HG03280 (cell line): Measurements from ENCODE around the gene INHBB.
"Not testable (repeated sequence)": the region's sequence is repeated elsewhere in the genome, so short reads cannot be mapped to it uniquely, and the experiment has no call there.

Source experiments
- ATAC-seq: cut with Tn5 transposase; IDR thresholded peaks from one replicate; pipeline ENCODE4 v1.9.1; 2021; ENCODE audit warnings: mild to moderate bottlenecking, moderate library complexity; ENCODE audit not compliant: unreplicated experiment

INHBB gene

GRCh38 chr2:120376679-120377640 lies 31.0 kb downstream of the INHBB start:
- ATAC-seq = no peak

DNA sequence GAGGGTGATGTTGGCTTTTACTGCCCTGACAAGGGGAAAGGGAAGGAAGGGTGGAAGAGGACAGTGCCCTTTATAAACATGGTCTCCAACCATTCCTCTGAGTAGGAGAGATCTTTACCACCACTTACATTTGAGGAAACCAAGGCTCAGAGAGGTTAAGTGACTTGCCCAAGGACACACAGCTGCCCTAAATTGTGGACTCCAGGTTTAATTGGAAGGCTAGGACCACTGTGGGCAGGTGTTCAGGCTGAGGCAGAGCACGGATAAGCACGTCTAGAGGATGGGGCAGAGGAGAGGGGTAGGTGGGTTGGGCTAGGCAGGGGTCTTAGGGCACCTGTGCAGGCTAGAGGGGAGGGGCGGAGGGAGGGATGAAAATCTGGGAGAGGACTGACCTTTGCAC lies 32.7 kb downstream of the INHBB start:
- ATAC-seq = no peak

GRCh38 chr2:120379916-120380893 lies 34.3 kb downstream of the INHBB start:
- ATAC-seq = no peak

GRCh38 chr2:120381192-120381591 lies 35.3 kb downstream of the INHBB start:
- no peak for ATAC-seq

DNA sequence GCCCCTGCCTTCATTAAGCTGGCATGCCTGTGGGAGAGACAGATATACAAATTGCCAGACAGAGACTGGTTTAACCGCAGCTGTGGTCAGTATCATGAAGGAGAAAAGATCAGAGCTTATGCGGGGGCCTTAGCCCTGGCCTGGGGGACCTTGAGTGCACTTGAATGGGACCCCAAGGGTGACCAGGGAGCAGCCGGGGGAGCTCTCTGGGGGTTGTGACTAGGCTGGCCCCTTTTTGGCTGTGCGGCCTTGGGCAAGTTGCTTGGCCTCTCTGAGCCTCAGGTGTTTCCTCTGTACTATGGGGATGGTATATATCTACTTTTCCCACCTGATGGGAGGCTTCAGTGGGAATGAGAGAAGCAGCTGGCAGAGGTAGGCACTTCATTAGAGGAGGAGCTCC lies 35.7 kb downstream of the INHBB start:
- no peak for ATAC-seq

- no peak for ATAC-seq
These were observed 36.7 kb downstream of the INHBB start for GRCh38 chr2:120382541-120383144.

DNA sequence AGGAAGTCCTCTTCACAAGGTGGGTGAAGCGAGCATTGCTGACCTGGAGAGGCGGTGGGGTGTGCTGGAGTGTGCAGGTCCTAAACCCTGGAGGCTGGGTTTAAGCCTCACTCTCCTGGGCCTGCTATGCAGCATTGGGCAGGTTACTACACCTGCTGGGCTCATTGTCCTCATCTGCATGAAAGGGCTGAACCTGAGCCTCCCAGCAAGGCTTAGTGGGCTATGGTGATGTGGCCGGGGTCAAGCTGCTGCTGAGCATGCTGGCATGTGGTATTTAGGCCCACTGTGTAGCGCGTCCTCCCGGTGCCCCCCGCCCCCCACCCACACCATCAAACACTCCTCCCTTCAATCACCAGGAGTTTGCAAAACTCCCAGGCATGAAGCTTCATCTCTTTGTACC lies 37.3 kb downstream of the INHBB start:
- no peak for ATAC-seq

DNA sequence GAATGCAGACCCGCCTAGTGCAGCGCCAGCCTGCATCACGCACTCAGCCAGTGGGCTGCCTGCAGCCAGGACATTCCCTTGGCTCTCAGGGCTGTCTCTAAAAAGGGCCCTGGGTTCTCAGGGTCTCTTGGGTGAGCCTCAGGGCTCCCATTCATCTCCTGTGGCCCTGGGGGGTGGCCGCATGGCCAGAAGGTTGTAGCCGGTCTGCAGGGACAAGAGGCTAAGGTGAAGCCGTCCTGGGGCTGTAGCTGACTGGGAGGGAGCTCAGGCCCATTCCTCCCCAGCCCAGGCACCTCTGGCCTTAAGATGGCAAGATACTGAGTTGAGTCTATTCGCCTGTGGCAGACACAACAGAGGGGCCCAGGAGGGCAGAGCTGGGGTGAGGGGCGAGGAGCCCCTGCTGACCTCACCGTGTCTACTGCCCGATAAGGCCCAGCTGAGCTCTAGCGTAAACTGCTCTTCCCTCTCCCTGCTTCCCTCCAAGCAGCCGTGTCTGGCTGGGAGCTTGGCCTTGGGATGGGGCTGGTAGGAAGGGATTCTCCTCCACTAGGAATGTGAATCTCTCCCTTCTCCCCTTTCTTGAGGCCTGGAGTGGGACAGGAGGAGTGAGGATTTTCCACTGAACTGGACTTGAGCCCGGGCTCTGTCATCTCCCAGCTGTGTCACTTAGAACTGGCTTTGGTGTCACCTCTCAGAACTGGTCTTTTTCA lies 37.9 kb downstream of the INHBB start:
- no peak for ATAC-seq

GRCh38 chr2:120384486-120385354 lies 38.8 kb downstream of the INHBB start:
- no peak for ATAC-seq

DNA sequence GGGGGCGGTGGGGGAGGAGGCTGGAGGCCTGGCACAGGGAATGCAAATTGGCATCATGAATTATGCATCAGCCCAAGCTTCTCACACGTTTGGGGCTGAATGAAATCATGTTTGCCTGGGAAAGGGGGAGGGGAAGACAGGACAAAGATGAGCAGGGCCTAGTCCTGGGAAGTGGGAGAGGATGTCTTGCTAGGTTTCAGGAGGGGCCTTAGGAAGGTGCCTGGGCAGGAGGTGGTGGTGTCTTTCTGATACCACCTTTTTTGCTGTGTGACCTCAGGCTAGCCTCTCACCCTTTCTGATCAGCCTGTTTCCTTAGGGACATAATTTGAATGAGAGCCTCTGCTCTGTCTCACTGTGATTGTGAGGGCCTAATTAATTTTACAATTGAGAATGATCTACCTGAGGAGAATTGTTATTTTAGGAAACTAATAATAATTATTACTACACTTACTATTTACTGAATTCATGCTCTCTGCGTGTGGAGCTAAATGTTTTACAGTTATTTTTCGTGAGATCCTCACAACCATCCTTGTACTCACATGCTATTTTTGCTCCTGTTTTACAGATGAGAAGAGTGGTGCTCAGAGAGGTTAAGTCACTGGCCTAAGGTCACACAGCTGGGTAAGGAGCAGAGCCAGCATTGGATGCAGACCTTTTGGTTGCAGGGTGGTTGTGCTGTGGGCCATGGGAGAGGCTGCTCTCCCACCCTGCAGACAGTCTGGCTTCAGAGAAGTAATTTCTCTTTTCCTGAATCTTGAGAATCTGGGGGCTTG lies 39.6 kb downstream of the INHBB start:
- no peak for ATAC-seq

DNA sequence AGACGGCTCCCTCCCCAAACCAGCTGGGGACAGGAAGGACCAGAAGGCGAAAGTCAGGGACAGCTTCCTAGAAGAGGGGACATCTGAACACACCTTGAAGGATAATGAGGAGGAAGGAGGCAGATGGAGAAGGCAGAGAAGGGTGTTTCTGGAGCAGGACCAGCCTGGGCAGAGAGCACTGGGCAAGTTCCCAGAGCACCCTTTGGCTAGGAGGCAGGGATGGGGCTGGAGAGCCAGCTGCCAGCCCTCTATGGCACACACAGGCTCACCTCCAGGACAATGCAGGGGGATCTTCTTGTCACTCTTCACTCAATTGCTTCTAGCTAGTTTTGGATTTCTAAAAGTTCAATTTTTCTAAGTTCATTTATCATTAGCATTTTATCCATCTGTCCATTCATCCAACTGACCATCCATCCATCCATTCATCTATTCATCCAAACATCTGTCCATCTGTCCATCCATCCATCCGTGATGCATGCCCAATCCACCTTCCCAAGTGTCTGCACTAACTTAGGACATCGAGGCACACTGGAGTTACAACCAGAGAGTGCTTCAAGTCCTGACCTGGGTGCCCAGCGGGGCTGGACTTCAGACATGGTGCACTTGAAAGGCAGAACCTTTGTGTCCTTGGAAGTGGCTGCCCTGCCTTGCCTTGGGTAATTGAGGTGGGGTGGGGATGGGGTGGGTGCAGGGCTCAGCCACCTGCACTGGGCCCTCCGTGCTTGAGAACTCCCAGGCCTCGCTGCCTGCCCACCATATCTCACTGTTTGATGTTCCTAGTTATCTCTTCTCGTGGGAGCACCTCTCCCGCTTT lies 42.5 kb downstream of the INHBB start:
- no peak for ATAC-seq

- ATAC-seq = no peak
These were observed 43.1 kb downstream of the INHBB start for GRCh38 chr2:120389036-120389391.

GRCh38 chr2:120390381-120391055 lies 44.6 kb downstream of the INHBB start:
- ATAC-seq = no peak

DNA sequence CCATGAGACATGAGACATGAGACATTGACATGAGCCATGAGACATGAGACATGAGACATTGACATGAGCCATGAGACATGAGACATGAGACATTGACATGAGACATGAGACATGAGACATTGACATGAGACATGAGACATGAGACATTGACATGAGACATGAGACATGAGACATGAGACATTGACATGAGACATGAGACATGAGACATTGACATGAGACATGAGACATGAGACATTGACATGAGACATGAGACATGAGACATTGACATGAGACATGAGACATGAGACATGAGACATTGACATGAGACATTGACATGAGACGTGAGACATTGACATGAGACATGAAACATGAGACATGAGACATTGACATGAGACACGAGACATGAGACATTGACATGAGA lies 45.4 kb downstream of the INHBB start:
- not testable (repeated sequence) for ATAC-seq

GRCh38 chr2:120391911-120392665 lies 46.2 kb downstream of the INHBB start:
- no peak for ATAC-seq

DNA sequence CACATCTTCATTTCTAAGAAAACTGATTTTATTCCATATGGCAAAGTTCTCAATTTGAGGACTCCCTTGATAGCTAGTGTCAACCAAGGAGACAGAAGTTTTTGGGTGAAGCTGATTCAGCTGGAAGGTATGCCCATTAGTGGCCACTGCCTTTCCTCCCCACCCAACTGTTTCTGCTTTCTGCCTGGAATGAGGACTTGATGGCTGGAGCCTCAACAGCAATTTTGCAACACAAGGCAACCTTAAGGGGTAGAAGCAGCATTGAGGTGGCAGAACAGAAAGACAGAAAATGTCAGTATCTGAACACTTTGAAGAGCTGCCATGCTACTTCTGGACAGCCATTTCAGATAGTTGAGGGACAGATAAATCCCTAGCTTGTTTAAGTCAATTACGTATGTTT lies 47.0 kb downstream of the INHBB start:
- ATAC-seq = no peak

DNA sequence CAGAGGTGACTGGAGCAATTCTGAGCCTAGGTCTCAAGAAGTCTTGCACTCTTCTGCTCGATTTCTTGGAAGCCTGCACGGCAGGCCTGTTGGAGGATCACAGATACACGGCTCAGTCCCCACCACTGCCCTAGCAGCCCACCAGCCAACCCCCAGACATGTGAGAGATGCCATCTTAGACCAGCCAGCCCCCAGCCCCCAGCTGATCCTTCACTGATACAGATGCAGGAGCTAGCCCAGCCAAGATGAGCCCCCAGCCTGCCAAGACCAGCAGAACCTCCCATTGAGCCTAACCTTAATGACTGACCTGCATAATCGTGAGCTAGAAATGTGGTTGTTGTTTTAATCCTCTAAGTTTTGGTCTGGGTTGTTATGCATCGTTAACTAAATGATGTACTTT lies 47.5 kb downstream of the INHBB start:
- ATAC-seq = no peak
